ENCODE measurements around the gene C1QTNF7.

DNA sequence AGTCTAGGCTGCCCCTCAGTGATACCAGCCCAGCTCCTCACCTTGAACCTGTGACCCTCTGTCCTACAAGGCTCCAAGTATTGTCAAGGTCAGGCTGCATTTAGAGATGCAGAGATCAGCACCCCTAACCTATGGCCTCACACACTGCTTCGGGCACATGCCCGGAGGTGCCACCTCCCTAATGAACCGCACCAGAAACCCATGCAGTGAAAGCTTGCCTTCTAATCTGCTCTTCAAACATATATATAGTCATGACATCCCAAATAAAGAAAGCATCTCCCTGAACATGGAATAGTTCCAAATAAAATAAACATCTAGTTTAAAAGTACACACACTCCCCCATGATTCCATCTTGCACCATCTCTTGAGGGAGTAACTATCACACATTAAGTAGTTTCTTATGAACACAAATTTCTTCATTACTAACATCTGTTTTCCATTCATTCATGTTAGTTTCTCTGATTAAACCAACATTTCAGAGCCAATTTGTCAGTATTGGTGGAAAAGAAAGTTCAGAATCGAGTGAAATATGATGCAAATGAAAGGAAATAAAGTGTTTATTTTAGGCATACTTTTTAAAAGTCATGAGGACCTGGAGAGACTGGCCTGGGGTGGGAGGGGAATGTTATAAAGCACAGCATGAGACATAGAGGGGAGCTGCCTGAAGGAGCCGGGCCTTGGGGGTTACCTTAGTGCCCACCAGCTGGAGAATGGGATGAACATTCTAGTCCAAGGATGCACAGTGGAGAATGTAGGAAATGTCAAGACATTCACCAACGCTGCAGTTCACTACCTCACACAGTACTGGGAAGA, 61.0 kb downstream of the C1QTNF7 start:
- TF ChIP-seq, protein P1, sequence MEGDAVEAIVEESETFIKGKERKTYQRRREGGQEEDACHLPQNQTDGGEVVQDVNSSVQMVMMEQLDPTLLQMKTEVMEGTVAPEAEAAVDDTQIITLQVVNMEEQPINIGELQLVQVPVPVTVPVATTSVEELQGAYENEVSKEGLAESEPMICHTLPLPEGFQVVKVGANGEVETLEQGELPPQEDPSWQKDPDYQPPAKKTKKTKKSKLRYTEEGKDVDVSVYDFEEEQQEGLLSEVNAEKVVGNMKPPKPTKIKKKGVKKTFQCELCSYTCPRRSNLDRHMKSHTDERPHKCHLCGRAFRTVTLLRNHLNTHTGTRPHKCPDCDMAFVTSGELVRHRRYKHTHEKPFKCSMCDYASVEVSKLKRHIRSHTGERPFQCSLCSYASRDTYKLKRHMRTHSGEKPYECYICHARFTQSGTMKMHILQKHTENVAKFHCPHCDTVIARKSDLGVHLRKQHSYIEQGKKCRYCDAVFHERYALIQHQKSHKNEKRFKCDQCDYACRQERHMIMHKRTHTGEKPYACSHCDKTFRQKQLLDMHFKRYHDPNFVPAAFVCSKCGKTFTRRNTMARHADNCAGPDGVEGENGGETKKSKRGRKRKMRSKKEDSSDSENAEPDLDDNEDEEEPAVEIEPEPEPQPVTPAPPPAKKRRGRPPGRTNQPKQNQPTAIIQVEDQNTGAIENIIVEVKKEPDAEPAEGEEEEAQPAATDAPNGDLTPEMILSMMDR (IDR thresholded peaks at IDR 0.05), result no peak
- no peak for TF ChIP-seq POLR2AphosphoS5 (IDR thresholded peaks at IDR 0.05; ENCODE audit: low read depth, low read length)
- TF ChIP-seq, protein P2, sequence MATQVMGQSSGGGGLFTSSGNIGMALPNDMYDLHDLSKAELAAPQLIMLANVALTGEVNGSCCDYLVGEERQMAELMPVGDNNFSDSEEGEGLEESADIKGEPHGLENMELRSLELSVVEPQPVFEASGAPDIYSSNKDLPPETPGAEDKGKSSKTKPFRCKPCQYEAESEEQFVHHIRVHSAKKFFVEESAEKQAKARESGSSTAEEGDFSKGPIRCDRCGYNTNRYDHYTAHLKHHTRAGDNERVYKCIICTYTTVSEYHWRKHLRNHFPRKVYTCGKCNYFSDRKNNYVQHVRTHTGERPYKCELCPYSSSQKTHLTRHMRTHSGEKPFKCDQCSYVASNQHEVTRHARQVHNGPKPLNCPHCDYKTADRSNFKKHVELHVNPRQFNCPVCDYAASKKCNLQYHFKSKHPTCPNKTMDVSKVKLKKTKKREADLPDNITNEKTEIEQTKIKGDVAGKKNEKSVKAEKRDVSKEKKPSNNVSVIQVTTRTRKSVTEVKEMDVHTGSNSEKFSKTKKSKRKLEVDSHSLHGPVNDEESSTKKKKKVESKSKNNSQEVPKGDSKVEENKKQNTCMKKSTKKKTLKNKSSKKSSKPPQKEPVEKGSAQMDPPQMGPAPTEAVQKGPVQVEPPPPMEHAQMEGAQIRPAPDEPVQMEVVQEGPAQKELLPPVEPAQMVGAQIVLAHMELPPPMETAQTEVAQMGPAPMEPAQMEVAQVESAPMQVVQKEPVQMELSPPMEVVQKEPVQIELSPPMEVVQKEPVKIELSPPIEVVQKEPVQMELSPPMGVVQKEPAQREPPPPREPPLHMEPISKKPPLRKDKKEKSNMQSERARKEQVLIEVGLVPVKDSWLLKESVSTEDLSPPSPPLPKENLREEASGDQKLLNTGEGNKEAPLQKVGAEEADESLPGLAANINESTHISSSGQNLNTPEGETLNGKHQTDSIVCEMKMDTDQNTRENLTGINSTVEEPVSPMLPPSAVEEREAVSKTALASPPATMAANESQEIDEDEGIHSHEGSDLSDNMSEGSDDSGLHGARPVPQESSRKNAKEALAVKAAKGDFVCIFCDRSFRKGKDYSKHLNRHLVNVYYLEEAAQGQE (IDR thresholded peaks at IDR 0.05; ENCODE audit: insufficient read depth in 1 of 2, low read depth in 2 of 2, low read length in 1 of 2), result no peak
